T-helper 1 cell (primary cell): Measurements from ENCODE around the gene DVL2.

Experiments used
- DNase-seq, 5 donors: peaks; one replicate each; pipeline ENCODE4 v3.0.0-alpha.2; 2012 to 2020
- total RNA-seq, 4 donors: gene quantifications; one replicate each; lab custom pipeline; 2026; lab: John Stamatoyannopoulos, UW

Gene DVL2
- total RNA-seq: 29.2 to 49.4 (median 39.5) reads per million in 4 donors

GRCh38 chr17:7234083-7234951, at the start of gene DVL2:
Gene DVL2, minus strand, starts transcription at chr17:7234517. Its CDS starts 255 bp downstream, at chr17:7234262.
- peak; percentile 90 to 94 (median 94) for DNase-seq

- no peak for DNase-seq
Measured at GRCh38 chr17:7283471-7284216, 49.3 kb upstream of the DVL2 start.

- DNase-seq: no peak
Measured at GRCh38 chr17:7282752-7283321, 48.5 kb upstream of the DVL2 start.

- DNase-seq: no peak
Measured at GRCh38 chr17:7281953-7282751, 47.8 kb upstream of the DVL2 start.

GRCh38 chr17:7281074-7281952, 47.0 kb upstream of the DVL2 start, which contains the start of gene SLC2A4:
Gene SLC2A4, plus strand, starts transcription at chr17:7281718. Its CDS starts 217 bp downstream, at chr17:7281935.
- DNase-seq: peak; percentile 68 to 85 (median 74)

GRCh38 chr17:7280519-7281073, 46.3 kb upstream of the DVL2 start:
- peak; percentile 67 to 83 (median 78) for DNase-seq

GRCh38 chr17:7279448-7279847, 45.1 kb upstream of the DVL2 start:
- no peak for DNase-seq

- no peak for DNase-seq
Measured at GRCh38 chr17:7266784-7267183, 32.5 kb upstream of the DVL2 start.

- no peak for DNase-seq
Measured at GRCh38 chr17:7263801-7264078, 29.4 kb upstream of the DVL2 start.

GRCh38 chr17:7262935-7263800, 28.9 kb upstream of the DVL2 start:
- no peak for DNase-seq

GRCh38 chr17:7262192-7262934, 28.0 kb upstream of the DVL2 start, which contains the start of gene CLDN7:
Gene CLDN7, minus strand, starts transcription at chr17:7262478. Its CDS starts 435 bp downstream, at chr17:7262043.
- no peak for DNase-seq

GRCh38 chr17:7261379-7262191, 27.3 kb upstream of the DVL2 start:
- peak in 2 of 5 donors; percentile 16 to 20 for DNase-seq

GRCh38 chr17:7260651-7261378, 26.5 kb upstream of the DVL2 start:
- DNase-seq: peak in 2 of 5 donors; percentile 25 to 56

- DNase-seq: no peak
Measured at GRCh38 chr17:7260151-7260550, 25.8 kb upstream of the DVL2 start.

- DNase-seq: no peak
Measured at GRCh38 chr17:7259555-7259889, 25.2 kb upstream of the DVL2 start.

GRCh38 chr17:7258731-7259554, 24.6 kb upstream of the DVL2 start:
- peak in 1 of 5 donors; percentile 43 for DNase-seq
